Neural progenitor cell (in vitro differentiated cells): ENCODE measurements around the gene GXYLT2. TPM values are rescaled to one million over a fixed set of nuclear protein-coding genes. Genes with fewer than 3 reads are reported as not detected.

Experiments
- DNase-seq: peaks from one replicate; pipeline ENCODE4 v3.0.0-alpha.2; 2016; ENCODE audit warnings: low spot score
- H2AFZ ChIP-seq: fragments of 200-600 bp; sonication (generic); replicated peaks from 2 replicates; pipeline ENCODE4 v1.6.1; 2016; ENCODE audit warnings: antibody characterized with exemption
- H3F3A ChIP-seq: fragments of 200-600 bp; sonication (generic); 2 replicates; pipeline ENCODE4 v1.6.1; 2016; ENCODE audit warnings: antibody characterized with exemption, low read depth
- H3K27ac ChIP-seq: fragments of 200-600 bp; sonication (generic); 2 replicates; pipeline ENCODE4 v1.5.1; 2016; ENCODE audit warnings: mild to moderate bottlenecking
- H3K27me3 ChIP-seq: fragments of 200-600 bp; sonication (generic); 2 replicates; pipeline ENCODE4 v1.6.1; 2016; ENCODE audit warnings: mild to moderate bottlenecking, moderate library complexity
- H3K36me3 ChIP-seq: fragments of 200-600 bp; sonication (generic); 2 replicates; pipeline ENCODE4 v1.5.1; 2016
- H3K4me1 ChIP-seq: fragments of 200-600 bp; sonication (generic); 2 replicates; pipeline ENCODE4 v1.6.1; 2016; ENCODE audit warnings: mixed run types
- H3K4me2 ChIP-seq: fragments of 200-600 bp; sonication (generic); 2 replicates; pipeline ENCODE4 v1.6.1; 2016
- H3K4me3 ChIP-seq: fragments of 200-600 bp; sonication (generic); 2 replicates; pipeline ENCODE4 v1.5.1; 2016
- H3K79me2 ChIP-seq: fragments of 200-600 bp; sonication (generic); 2 replicates; pipeline ENCODE4 v1.6.1; 2016; ENCODE audit warnings: low read depth
- H3K9ac ChIP-seq: fragments of 200-600 bp; sonication (generic); 2 replicates; pipeline ENCODE4 v1.6.1; 2016
- H3K9me3 ChIP-seq: fragments of 200-600 bp; sonication (generic); 2 replicates; pipeline ENCODE4 v1.5.1; 2016; ENCODE audit warnings: low read depth
- H4K20me1 ChIP-seq: fragments of 200-600 bp; sonication (generic); 2 replicates; pipeline ENCODE4 v1.6.1; 2016; ENCODE audit warnings: low read depth
- H3K27ac Mint-ChIP-seq: 3 replicates; pipeline ENCODE4 v1.8.0; 2021; ENCODE audit warnings: mixed read lengths
- H3K27me3 Mint-ChIP-seq: 2 replicates; pipeline ENCODE4 v1.8.0; 2022; ENCODE audit warnings: low read depth, mild to moderate bottlenecking, inconsistent platforms, moderate library complexity, mixed read lengths; ENCODE audit not compliant: insufficient read depth
- H3K36me3 Mint-ChIP-seq: 3 replicates; pipeline ENCODE4 v1.8.0; 2021; ENCODE audit warnings: mixed read lengths
- H3K4me1 Mint-ChIP-seq: 3 replicates; pipeline ENCODE4 v1.8.0; 2021; ENCODE audit warnings: mixed read lengths
- H3K4me3 Mint-ChIP-seq: 3 replicates; pipeline ENCODE4 v1.8.0; 2021; ENCODE audit warnings: mild to moderate bottlenecking, moderate library complexity, mixed read lengths
- H3K9me3 Mint-ChIP-seq: 3 replicates; pipeline ENCODE4 v1.8.0; 2020; ENCODE audit warnings: mixed read lengths
- EZH2 ChIP-seq: fragments of 200-600 bp; sonication (generic); IDR thresholded peaks from 2 replicates; pipeline ENCODE4 v1.6.1; 2017; ENCODE audit warnings: antibody characterized with exemption, mild to moderate bottlenecking, moderate library complexity
- EZH2phosphoT487 ChIP-seq: fragments of 200-600 bp; sonication (generic); IDR thresholded peaks from 2 replicates; pipeline ENCODE4 v1.6.1; 2017; ENCODE audit warnings: antibody characterized with exemption
- total RNA-seq: library from RNA; depleted of rRNA; stranded (reverse); fragments of >200 nt; gene quantifications from 2 replicates; pipeline ENCODE4 v1.2.3, GENCODE V29; 2015; ENCODE audit warnings: low replicate concordance
- TF ChIP-seq, protein P1 (sequence below): fragments of 200-600 bp; sonication (generic); IDR thresholded peaks from 2 replicates; pipeline ENCODE4 v1.5.1; 2017; ENCODE audit warnings: antibody characterized with exemption, mild to moderate bottlenecking

The GXYLT2 gene
- total RNA-seq, 1 donor from 2014 or later = 3.6 TPM

DNA sequence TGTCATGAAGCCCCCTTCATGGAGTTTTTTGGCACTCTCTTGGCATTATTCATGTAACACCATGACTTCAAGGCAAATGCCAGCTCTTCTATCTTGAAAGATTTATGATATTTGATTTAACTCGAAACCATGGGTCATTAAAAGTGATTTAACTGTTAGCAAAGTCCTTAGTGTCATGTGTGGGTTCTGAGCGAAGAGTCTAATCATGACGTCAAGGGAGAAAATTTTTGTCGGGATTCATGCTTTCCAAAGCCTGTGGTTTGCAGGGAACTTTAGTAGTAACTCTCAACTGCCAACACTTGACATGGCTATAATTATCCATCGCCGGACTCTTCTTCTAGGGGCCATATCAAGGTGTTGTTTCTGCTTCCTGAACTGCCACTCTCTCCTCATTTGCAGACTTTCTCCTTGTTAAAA, 11.5 kb downstream of the GXYLT2 start:
- no peak overlapping the region for H3K9ac ChIP-seq
- H3K4me1 ChIP-seq = no peaks in the 10 kb centered on the region
- Mint-ChIP-seq H3K4me3 (no peak overlapping the region), H3K4me1 (peaks cover 2% of the 10 kb centered on the region), H3K27ac (no peak overlapping the region), H3K27me3 (peaks cover 43% of the 10 kb centered on the region), H3K9me3 (peaks cover 2% of the 10 kb centered on the region), H3K36me3 (no peaks in the 10 kb centered on the region)
- no peaks in the 10 kb centered on the region for H3K9me3 ChIP-seq
- H3F3A ChIP-seq = no peaks in the 10 kb centered on the region
- H3K36me3 ChIP-seq = no peaks in the 10 kb centered on the region
- H3K4me3 ChIP-seq = no peak overlapping the region
- no peaks in the 10 kb centered on the region for H3K79me2 ChIP-seq
- no peak overlapping the region for H3K4me2 ChIP-seq
- TF ChIP-seq EZH2 = no peak
- no peak for TF ChIP-seq EZH2phosphoT487
- TF ChIP-seq, protein P1, sequence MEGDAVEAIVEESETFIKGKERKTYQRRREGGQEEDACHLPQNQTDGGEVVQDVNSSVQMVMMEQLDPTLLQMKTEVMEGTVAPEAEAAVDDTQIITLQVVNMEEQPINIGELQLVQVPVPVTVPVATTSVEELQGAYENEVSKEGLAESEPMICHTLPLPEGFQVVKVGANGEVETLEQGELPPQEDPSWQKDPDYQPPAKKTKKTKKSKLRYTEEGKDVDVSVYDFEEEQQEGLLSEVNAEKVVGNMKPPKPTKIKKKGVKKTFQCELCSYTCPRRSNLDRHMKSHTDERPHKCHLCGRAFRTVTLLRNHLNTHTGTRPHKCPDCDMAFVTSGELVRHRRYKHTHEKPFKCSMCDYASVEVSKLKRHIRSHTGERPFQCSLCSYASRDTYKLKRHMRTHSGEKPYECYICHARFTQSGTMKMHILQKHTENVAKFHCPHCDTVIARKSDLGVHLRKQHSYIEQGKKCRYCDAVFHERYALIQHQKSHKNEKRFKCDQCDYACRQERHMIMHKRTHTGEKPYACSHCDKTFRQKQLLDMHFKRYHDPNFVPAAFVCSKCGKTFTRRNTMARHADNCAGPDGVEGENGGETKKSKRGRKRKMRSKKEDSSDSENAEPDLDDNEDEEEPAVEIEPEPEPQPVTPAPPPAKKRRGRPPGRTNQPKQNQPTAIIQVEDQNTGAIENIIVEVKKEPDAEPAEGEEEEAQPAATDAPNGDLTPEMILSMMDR = no peak
- DNase-seq = no peak
- no peak overlapping the region for H3K27ac ChIP-seq
- H4K20me1 ChIP-seq = no peaks in the 10 kb centered on the region
- H2AFZ ChIP-seq = no peak overlapping the region
- peaks cover 4% of the 10 kb centered on the region for H3K27me3 ChIP-seq

DNA sequence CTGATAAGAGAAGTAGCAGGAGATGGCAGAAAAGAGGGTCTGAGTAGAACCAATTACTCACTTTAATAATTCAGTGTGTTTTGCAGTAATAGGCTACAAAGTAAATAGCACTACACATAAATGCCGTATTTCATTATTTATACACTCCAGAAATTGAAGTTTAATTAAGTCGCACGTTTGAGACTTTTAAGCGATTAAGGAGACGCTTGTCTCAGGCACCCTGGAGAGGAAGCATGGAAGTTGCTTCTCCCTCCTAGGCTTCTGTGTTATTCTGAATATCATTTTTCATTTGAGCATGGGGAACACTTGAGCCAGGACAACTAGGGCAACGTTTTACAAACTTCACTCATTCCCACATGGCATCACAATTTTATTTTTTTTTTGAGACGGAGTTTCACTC, 12.2 kb downstream of the GXYLT2 start:
- Histone ChIP-seq H3K27me3 (no peaks in the 10 kb centered on the region), H3F3A (no peaks in the 10 kb centered on the region), H2AFZ (no peak overlapping the region), H3K27ac (no peak overlapping the region), H3K9ac (no peak overlapping the region), H3K9me3 (no peaks in the 10 kb centered on the region), H3K4me3 (no peak overlapping the region), H3K79me2 (no peaks in the 10 kb centered on the region), H3K4me1 (no peaks in the 10 kb centered on the region), H3K4me2 (no peak overlapping the region), H4K20me1 (no peaks in the 10 kb centered on the region), H3K36me3 (no peaks in the 10 kb centered on the region)
- peaks cover 41% of the 10 kb centered on the region for H3K27me3 Mint-ChIP-seq
- TF ChIP-seq EZH2 = no peak
- TF ChIP-seq EZH2phosphoT487 = no peak
- TF ChIP-seq, protein P1 = no peak
- H3K36me3 Mint-ChIP-seq = no peaks in the 10 kb centered on the region
- H3K4me1 Mint-ChIP-seq = peaks cover 2% of the 10 kb centered on the region
- H3K4me3 Mint-ChIP-seq = no peak overlapping the region
- peaks cover 2% of the 10 kb centered on the region for H3K9me3 Mint-ChIP-seq
- no peak overlapping the region for H3K27ac Mint-ChIP-seq
- DNase-seq = no peak

DNA sequence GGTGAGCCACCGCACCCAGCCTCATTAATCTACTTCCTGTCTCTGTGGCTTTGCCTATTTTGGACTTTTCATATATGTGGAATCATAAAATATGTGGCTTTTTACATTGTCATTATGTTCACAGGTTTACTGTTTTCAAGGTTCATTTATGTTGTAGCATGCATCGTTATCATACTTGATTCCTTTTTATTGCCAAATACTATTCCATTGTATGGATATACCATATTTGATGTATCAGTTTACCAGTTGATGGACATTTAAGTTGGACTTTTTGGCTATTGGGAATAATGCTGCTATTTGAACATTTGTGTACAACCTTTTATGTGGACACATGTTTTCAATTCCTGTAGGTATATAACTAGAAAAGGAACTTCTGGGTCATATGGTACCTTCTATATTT, 14.0 kb downstream of the GXYLT2 start:
- peaks cover 3% of the 10 kb centered on the region for H3K4me1 ChIP-seq
- no peaks in the 10 kb centered on the region for H4K20me1 ChIP-seq
- Mint-ChIP-seq H3K27ac (no peak overlapping the region), H3K36me3 (no peaks in the 10 kb centered on the region), H3K9me3 (peaks cover 2% of the 10 kb centered on the region), H3K4me1 (peaks cover 2% of the 10 kb centered on the region), H3K4me3 (no peak overlapping the region), H3K27me3 (peaks cover 36% of the 10 kb centered on the region)
- H3K4me2 ChIP-seq = no peak overlapping the region
- no peaks in the 10 kb centered on the region for H3K9me3 ChIP-seq
- H3K27me3 ChIP-seq = no peaks in the 10 kb centered on the region
- H3K4me3 ChIP-seq = no peak overlapping the region
- no peak overlapping the region for H2AFZ ChIP-seq
- no peaks in the 10 kb centered on the region for H3F3A ChIP-seq
- no peaks in the 10 kb centered on the region for H3K79me2 ChIP-seq
- no peaks in the 10 kb centered on the region for H3K36me3 ChIP-seq
- TF ChIP-seq EZH2 (no peak), EZH2phosphoT487 (no peak)
- TF ChIP-seq, protein P1 = no peak
- no peak for DNase-seq
- H3K9ac ChIP-seq = no peak overlapping the region
- H3K27ac ChIP-seq = no peak overlapping the region
